Neural cell (in vitro differentiated cells): ENCODE measurements around the gene SPEF1. TPM values are rescaled to one million over a fixed set of nuclear protein-coding genes. Genes with fewer than 3 reads are reported as not detected.

Experiments used
- H2AFZ ChIP-seq: fragments of 200-600, 300-800 bp; sonication (generic), shearing (Covaris generic); 2 replicates; pipeline ENCODE4 v1.6.0; 2014; ENCODE audit warnings: low read depth, mild to moderate bottlenecking, antibody characterized with exemption, low read length, moderate library complexity
- H3F3A ChIP-seq: fragments of 200-600 bp; shearing (Covaris generic); 2 replicates; pipeline ENCODE4 v1.6.1; 2016; ENCODE audit warnings: mild to moderate bottlenecking, moderate library complexity, mixed read lengths, antibody characterized with exemption, low read length; ENCODE audit not compliant: insufficient read depth, poor library complexity, severe bottlenecking
- H3K27ac ChIP-seq: fragments of 200-600, 300-800 bp; sonication (generic), shearing (Covaris generic); 2 replicates; pipeline ENCODE4 v1.5.1; 2014; ENCODE audit warnings: mild to moderate bottlenecking, low read length, moderate library complexity
- H3K27me3 ChIP-seq: fragments of 300-800, 200-600 bp; sonication (generic), shearing (Covaris generic); 2 replicates; pipeline ENCODE4 v1.6.0; 2014; ENCODE audit warnings: mild to moderate bottlenecking, low read depth, low read length, moderate library complexity; ENCODE audit not compliant: insufficient read depth
- H3K36me3 ChIP-seq: fragments of 300-800, 200-600 bp; sonication (generic), shearing (Covaris generic); 2 replicates; pipeline ENCODE4 v1.5.1; 2014; ENCODE audit warnings: mild to moderate bottlenecking, antibody characterized with exemption, low read length, moderate library complexity; ENCODE audit not compliant: insufficient read depth
- H3K4me2 ChIP-seq: fragments of 300-800, 200-600 bp; sonication (generic), shearing (Covaris generic); 2 replicates; pipeline ENCODE4 v1.6.0; 2014; ENCODE audit warnings: mild to moderate bottlenecking, low read length
- H3K4me3 ChIP-seq: fragments of 300-800, 200-600 bp; sonication (generic), shearing (Covaris generic); 2 replicates; pipeline ENCODE4 v1.5.1; 2014; ENCODE audit warnings: mild to moderate bottlenecking, low read length, moderate library complexity
- H3K79me2 ChIP-seq: fragments of 200-600 bp; shearing (Covaris generic); replicated peaks from 2 replicates; pipeline ENCODE4 v1.6.0; 2014; ENCODE audit warnings: mild to moderate bottlenecking, low read length, moderate library complexity; ENCODE audit not compliant: insufficient read depth
- H3K9ac ChIP-seq: fragments of 300-800, 200-600 bp; sonication (generic), shearing (Covaris generic); 2 replicates; pipeline ENCODE4 v1.6.1; 2016; ENCODE audit warnings: mild to moderate bottlenecking, low read length, mixed read lengths
- H3K9me2 ChIP-seq: fragments of 200-600 bp; shearing (Covaris generic); 2 replicates; pipeline ENCODE4 v1.6.1; 2016; ENCODE audit warnings: mild to moderate bottlenecking, low read length, mixed read lengths; ENCODE audit not compliant: insufficient read depth
- H3K9me3 ChIP-seq: fragments of 200-600, 300-800 bp; sonication (generic), shearing (Covaris generic); 2 replicates; pipeline ENCODE4 v1.6.1; 2016; ENCODE audit warnings: mild to moderate bottlenecking, mixed run types, low read length, moderate library complexity, mixed read lengths
- H4K20me1 ChIP-seq: fragments of 200-600 bp; shearing (Covaris generic); 2 replicates; pipeline ENCODE4 v1.6.1; 2016; ENCODE audit warnings: mild to moderate bottlenecking, mixed run types; ENCODE audit not compliant: insufficient read depth
- EP300 ChIP-seq: fragments of 450-650 bp; conservative IDR thresholded peaks from 2 replicates; pipeline ENCODE4 v1.6.1; 2014; ENCODE audit warnings: antibody characterized with exemption, mild to moderate bottlenecking, moderate library complexity; ENCODE audit not compliant: poor library complexity, severe bottlenecking
- EZH2 ChIP-seq: fragments of 200-600, 300-800 bp; shearing (Covaris generic), sonication (generic); IDR thresholded peaks from 2 replicates; pipeline ENCODE4 v1.6.1; 2014; ENCODE audit warnings: antibody characterized with exemption, low read length, borderline replicate concordance, mild to moderate bottlenecking; ENCODE audit not compliant: insufficient read depth, poor library complexity, severe bottlenecking
- MXI1 ChIP-seq: fragments of 450-650 bp; conservative IDR thresholded peaks from 2 replicates; pipeline ENCODE4 v1.6.1; 2014; ENCODE audit warnings: antibody characterized with exemption, mild to moderate bottlenecking; ENCODE audit not compliant: poor library complexity, severe bottlenecking
- POLR2AphosphoS5 ChIP-seq: IDR thresholded peaks from 2 replicates; pipeline ENCODE4 v1.6.1; 2012
- RAD21 ChIP-seq: fragments of 450-650 bp; conservative IDR thresholded peaks from 2 replicates; pipeline ENCODE4 v1.6.1; 2014; ENCODE audit warnings: antibody characterized with exemption, mild to moderate bottlenecking, moderate library complexity
- SMC3 ChIP-seq: fragments of 450-650 bp; conservative IDR thresholded peaks from 2 replicates; pipeline ENCODE4 v1.6.1; 2014; ENCODE audit warnings: antibody characterized with exemption, mild to moderate bottlenecking, moderate library complexity; ENCODE audit not compliant: poor library complexity
- TAF1 ChIP-seq: IDR thresholded peaks from 2 replicates; pipeline ENCODE4 v1.6.1; 2012; ENCODE audit warnings: low read depth
- polyA plus RNA-seq: library from polyadenylated mRNA; depleted of rRNA; stranded (reverse); fragments of >200 nt; gene quantifications from 2 replicates; pipeline ENCODE4 v1.2.3, GENCODE V29; 2014
- TF ChIP-seq, protein P1 (sequence below): fragments of 450-650 bp; IDR thresholded peaks from 2 replicates; pipeline ENCODE4 v1.5.1; 2014; ENCODE audit warnings: antibody characterized with exemption, mild to moderate bottlenecking, moderate library complexity; ENCODE audit not compliant: poor library complexity, severe bottlenecking
- TF ChIP-seq, protein P2 (sequence below): IDR thresholded peaks from 2 replicates; pipeline ENCODE4 v1.6.1; 2012; ENCODE audit warnings: borderline replicate concordance

Gene SPEF1
- polyA plus RNA-seq, 1 donor from 2014 or later = 0.58 TPM

DNA sequence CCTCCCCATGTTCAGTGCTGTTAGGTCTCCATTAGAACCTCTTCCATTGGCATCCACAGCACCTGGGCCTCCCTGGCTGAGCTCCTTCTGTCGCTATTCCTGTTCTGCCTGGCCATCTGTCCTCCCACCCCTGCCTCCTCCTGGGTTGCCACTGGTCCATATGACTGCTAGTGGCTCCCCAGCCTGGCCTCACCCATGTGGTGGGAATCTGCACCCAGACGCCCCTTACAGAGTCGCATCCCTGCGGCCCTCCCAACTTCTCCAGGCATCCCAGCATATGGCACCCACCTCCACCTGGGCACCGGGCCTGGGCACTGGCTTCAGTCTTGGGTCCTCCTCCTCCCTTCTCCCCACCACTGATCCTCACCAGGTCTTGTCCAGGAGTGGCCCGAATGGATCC lies 22.6 kb upstream of the SPEF1 start:
- no peaks in the 10 kb centered on the region for H3K9me3 ChIP-seq
- H2AFZ ChIP-seq = no peak overlapping the region
- H3K27ac ChIP-seq = no peak overlapping the region
- H4K20me1 ChIP-seq = no peaks in the 10 kb centered on the region
- no peak overlapping the region for H3K4me3 ChIP-seq
- TF ChIP-seq, protein P1, sequence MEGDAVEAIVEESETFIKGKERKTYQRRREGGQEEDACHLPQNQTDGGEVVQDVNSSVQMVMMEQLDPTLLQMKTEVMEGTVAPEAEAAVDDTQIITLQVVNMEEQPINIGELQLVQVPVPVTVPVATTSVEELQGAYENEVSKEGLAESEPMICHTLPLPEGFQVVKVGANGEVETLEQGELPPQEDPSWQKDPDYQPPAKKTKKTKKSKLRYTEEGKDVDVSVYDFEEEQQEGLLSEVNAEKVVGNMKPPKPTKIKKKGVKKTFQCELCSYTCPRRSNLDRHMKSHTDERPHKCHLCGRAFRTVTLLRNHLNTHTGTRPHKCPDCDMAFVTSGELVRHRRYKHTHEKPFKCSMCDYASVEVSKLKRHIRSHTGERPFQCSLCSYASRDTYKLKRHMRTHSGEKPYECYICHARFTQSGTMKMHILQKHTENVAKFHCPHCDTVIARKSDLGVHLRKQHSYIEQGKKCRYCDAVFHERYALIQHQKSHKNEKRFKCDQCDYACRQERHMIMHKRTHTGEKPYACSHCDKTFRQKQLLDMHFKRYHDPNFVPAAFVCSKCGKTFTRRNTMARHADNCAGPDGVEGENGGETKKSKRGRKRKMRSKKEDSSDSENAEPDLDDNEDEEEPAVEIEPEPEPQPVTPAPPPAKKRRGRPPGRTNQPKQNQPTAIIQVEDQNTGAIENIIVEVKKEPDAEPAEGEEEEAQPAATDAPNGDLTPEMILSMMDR = no peak
- TF ChIP-seq TAF1 = no peak
- no peak for TF ChIP-seq POLR2AphosphoS5
- no peak for TF ChIP-seq RAD21
- no peak for TF ChIP-seq EP300
- no peak for TF ChIP-seq SMC3
- TF ChIP-seq, protein P2, sequence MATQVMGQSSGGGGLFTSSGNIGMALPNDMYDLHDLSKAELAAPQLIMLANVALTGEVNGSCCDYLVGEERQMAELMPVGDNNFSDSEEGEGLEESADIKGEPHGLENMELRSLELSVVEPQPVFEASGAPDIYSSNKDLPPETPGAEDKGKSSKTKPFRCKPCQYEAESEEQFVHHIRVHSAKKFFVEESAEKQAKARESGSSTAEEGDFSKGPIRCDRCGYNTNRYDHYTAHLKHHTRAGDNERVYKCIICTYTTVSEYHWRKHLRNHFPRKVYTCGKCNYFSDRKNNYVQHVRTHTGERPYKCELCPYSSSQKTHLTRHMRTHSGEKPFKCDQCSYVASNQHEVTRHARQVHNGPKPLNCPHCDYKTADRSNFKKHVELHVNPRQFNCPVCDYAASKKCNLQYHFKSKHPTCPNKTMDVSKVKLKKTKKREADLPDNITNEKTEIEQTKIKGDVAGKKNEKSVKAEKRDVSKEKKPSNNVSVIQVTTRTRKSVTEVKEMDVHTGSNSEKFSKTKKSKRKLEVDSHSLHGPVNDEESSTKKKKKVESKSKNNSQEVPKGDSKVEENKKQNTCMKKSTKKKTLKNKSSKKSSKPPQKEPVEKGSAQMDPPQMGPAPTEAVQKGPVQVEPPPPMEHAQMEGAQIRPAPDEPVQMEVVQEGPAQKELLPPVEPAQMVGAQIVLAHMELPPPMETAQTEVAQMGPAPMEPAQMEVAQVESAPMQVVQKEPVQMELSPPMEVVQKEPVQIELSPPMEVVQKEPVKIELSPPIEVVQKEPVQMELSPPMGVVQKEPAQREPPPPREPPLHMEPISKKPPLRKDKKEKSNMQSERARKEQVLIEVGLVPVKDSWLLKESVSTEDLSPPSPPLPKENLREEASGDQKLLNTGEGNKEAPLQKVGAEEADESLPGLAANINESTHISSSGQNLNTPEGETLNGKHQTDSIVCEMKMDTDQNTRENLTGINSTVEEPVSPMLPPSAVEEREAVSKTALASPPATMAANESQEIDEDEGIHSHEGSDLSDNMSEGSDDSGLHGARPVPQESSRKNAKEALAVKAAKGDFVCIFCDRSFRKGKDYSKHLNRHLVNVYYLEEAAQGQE = no peak
- no peak for TF ChIP-seq MXI1
- TF ChIP-seq EZH2 = no peak
- H3F3A ChIP-seq = no peaks in the 10 kb centered on the region
- no peaks in the 10 kb centered on the region for H3K79me2 ChIP-seq
- H3K27me3 ChIP-seq = no peaks in the 10 kb centered on the region
- H3K9me2 ChIP-seq = no peaks in the 10 kb centered on the region
- no peak overlapping the region for H3K9ac ChIP-seq
- H3K36me3 ChIP-seq = no peaks in the 10 kb centered on the region
- H3K4me2 ChIP-seq = no peak overlapping the region

DNA sequence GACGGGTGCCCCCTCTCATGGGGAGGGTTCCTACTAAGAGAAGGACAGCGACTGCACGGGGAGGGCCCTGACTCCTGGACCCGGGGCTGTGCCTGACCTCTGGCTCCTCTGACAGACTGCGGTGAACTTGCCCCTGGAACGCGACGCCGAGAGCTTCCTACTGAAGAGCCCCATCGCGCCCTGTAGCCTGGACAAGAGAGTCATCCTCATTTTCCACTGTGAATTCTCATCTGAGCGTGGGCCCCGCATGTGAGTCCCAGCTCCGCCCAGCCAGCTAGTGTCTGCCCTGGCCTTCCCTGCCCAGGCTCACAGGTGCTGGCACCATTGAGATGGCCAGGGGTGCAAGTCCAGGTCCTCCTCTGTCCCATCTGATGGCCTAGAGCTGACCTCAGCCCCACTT lies 22.0 kb upstream of the SPEF1 start:
- Histone ChIP-seq H3K4me3 (no peak overlapping the region), H3F3A (no peaks in the 10 kb centered on the region), H3K27ac (no peak overlapping the region), H3K27me3 (no peaks in the 10 kb centered on the region), H3K9me3 (no peaks in the 10 kb centered on the region), H4K20me1 (no peaks in the 10 kb centered on the region), H3K36me3 (no peaks in the 10 kb centered on the region), H2AFZ (no peak overlapping the region), H3K9me2 (no peaks in the 10 kb centered on the region), H3K9ac (no peak overlapping the region), H3K4me2 (no peak overlapping the region), H3K79me2 (no peaks in the 10 kb centered on the region)
- TF ChIP-seq EZH2 = no peak
- no peak for TF ChIP-seq RAD21
- TF ChIP-seq POLR2AphosphoS5 = no peak
- TF ChIP-seq, protein P2 = no peak
- TF ChIP-seq SMC3 = no peak
- TF ChIP-seq MXI1 = no peak
- TF ChIP-seq, protein P1 = no peak
- TF ChIP-seq EP300 = no peak
- no peak for TF ChIP-seq TAF1
